Measurements from ENCODE around the gene CCDC92B. TPM values are rescaled to one million over a fixed set of nuclear protein-coding genes. Genes with fewer than 3 reads are reported as not detected.

Gene CCDC92B
- total RNA-seq, 1 donor: not detected

- no peak for DNase-seq (ENCODE audit: low read depth)
- no peak overlapping the region for H3K4me3 ChIP-seq (ENCODE audit: low read depth, low read length)
- TF ChIP-seq, protein P1, sequence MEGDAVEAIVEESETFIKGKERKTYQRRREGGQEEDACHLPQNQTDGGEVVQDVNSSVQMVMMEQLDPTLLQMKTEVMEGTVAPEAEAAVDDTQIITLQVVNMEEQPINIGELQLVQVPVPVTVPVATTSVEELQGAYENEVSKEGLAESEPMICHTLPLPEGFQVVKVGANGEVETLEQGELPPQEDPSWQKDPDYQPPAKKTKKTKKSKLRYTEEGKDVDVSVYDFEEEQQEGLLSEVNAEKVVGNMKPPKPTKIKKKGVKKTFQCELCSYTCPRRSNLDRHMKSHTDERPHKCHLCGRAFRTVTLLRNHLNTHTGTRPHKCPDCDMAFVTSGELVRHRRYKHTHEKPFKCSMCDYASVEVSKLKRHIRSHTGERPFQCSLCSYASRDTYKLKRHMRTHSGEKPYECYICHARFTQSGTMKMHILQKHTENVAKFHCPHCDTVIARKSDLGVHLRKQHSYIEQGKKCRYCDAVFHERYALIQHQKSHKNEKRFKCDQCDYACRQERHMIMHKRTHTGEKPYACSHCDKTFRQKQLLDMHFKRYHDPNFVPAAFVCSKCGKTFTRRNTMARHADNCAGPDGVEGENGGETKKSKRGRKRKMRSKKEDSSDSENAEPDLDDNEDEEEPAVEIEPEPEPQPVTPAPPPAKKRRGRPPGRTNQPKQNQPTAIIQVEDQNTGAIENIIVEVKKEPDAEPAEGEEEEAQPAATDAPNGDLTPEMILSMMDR (IDR thresholded peaks at IDR 0.05; ENCODE audit: insufficient read depth, low read length): no peak
These were observed 25.3 kb downstream of the CCDC92B start for GRCh38 chr17:2723997-2724783.

GRCh38 chr17:2723505-2723996 lies 25.9 kb downstream of the CCDC92B start:
- H3K4me3 ChIP-seq (ENCODE audit: low read depth, low read length): no peak overlapping the region
- TF ChIP-seq, protein P1 (IDR thresholded peaks at IDR 0.05; ENCODE audit: insufficient read depth, low read length): no peak
- DNase-seq (ENCODE audit: low read depth): no peak

DNA sequence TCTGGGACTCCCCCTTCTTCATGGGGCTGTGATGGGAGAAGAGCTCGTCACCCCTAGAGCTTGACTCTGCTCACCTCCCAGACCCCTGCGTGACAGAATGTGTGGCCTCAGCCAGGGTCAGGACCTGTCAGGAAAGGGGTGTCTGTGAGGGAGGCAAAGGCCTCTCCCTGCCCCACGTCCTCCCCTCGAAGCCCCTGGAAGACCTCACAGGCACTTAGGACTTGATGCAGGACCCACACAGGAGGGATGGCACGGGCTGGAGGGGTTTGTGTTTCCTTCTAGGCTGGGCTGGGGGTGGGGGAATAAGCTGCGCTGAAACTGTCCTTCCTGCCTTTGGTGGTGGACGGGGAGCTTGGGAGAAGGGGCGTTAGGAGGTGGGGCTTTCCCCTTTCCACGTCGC lies 26.8 kb downstream of the CCDC92B start:
- DNase-seq (ENCODE audit: low read depth): no peak
- H3K4me3 ChIP-seq (ENCODE audit: low read depth, low read length): no peak overlapping the region
- TF ChIP-seq, protein P1 (IDR thresholded peaks at IDR 0.05; ENCODE audit: insufficient read depth, low read length): no peak

GRCh38 chr17:2721603-2722002 lies 27.8 kb downstream of the CCDC92B start:
- TF ChIP-seq, protein P1 (IDR thresholded peaks at IDR 0.05; ENCODE audit: insufficient read depth, low read length): no peak
- no peak overlapping the region for H3K4me3 ChIP-seq (ENCODE audit: low read depth, low read length)
- no peak for DNase-seq (ENCODE audit: low read depth)

DNA sequence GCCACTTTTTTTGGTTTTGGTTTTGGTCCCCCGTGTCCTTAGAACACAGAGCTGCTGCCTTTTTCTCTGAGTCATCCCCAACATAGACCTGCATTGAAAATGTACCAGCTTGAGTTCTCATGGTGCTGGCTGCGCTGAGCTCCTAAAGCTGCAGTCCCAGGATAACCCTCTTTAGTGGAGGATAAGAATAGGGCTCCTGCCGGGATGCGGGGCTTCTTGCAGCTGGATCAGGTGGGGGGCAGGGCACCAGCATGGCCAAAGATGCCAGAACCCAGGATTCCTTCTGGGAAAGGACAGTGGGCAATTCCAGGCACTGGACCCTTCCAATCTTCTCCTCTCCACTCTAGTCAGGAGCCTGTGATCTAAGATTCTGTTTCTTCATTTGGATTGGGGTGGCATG lies 29.6 kb downstream of the CCDC92B start:
- no peak overlapping the region for H3K4me3 ChIP-seq (ENCODE audit: low read depth, low read length)
- DNase-seq (ENCODE audit: low read depth): no peak
- TF ChIP-seq, protein P1 (IDR thresholded peaks at IDR 0.05; ENCODE audit: insufficient read depth, low read length): no peak

DNA sequence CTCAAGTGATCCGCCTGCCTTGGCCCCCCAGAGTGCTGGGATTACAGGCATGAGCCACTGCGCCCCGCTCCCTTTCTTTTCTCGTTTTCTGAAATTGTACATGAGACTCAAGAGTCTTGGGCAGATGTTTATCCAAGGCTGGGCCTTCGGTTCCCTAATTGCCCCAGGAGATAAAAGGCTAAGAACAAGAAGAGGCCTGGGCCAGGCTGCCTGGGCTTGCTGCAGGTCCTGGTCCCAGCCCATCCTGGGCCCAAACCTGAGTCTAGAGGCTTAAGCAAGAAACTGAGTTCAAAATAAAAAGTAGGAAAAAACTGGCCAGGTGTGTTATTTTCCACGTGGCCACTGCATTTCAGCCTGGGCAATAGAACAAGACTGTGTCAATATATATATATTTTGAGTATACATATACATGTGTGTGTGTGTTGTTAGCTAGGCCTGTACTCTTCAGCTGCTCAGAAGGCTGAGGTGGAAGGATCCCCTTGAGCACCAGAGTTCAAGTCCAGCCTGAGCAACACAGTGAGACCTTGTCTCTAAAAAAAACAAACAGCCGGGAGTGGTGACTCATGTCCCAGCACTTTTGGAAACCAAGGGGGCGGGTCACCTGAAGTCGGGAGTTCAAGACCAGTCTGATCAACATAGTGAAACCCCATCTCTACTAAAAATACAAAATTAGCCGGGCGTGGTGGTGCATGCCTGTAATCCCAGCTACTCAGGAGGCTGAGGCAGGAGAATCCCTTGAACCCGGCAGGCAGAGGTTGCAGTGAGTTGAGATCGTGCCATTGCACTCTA lies 31.1 kb downstream of the CCDC92B start:
- H3K4me3 ChIP-seq (ENCODE audit: low read depth, low read length): no peak overlapping the region
- TF ChIP-seq, protein P1 (IDR thresholded peaks at IDR 0.05; ENCODE audit: insufficient read depth, low read length): no peak
- no peak for DNase-seq (ENCODE audit: low read depth)
